Uterus (tissue), 2 donors: ENCODE data around the gene TECPR1.

Experiments
- POLR2A ChIP-seq, 2 donors: fragments of 450-650 bp; IDR thresholded peaks; one replicate each; pipeline ENCODE4 v1.6.1; 2016; ENCODE audit warnings: antibody characterized with exemption in 2 of 2, mild to moderate bottlenecking in 1 of 2, moderate library complexity in 1 of 2
- TF ChIP-seq, protein P1 (sequence below), 4 experiments: fragments of 200-600 bp in 2 of 4; fragments of 450-650 bp in 2 of 4; sonication (generic) in 2 of 4; IDR thresholded peaks; one replicate each; pipeline ENCODE4 v1.5.1; 2016 to 2019; ENCODE audit warnings: antibody characterized with exemption in 4 of 4, mild to moderate bottlenecking in 2 of 4, moderate library complexity in 1 of 4

DNA sequence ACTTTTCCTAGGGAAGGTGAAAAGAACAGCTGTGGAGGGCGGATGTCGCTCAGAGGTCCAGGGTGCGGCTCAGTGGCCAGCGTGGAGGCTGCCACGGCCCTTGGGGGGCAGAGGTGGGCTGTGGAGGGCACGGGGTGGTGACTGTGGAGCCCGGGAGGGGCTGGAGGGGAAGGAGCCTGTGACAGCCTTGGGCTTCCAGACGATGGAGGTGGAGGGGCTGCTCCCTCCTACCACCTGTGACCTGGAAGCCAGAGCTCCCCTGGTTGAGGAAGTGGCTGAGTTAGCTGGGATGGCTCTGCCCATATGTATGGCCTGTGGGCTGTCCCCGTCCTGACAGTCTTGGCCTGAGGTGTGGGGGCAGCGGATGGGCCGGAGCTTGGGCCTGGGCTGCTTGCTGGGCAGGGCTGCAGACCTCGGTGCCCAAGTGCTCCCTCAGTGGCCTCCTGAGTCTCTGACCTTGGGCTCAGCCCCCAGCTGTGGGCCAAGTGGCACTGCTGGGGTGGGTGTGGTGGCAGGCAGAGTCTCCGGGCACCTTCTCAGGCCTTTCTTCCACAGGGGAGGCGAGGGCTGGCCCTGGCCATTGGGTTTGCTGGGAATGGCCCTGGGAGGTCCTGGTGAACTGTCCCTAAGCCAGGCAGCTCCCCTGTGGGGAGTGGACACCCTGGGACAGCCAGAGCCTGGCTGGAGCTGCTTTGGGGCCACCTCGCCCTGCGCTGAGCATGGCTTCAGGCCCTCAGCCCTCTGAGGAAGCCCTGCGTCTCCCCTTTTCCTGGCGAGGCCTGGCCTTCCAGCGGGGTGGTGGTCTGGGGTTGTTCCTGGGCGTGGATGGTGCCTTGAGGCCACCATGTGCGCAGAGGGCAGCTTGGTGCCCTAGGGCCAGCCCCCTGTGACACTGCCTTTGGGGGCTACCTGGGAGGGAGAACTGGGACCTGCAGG is 33.4 kb upstream of the TECPR1 start:
- TF ChIP-seq POLR2A (IDR thresholded peaks at IDR 0.05), result no peak
- TF ChIP-seq, protein P1, sequence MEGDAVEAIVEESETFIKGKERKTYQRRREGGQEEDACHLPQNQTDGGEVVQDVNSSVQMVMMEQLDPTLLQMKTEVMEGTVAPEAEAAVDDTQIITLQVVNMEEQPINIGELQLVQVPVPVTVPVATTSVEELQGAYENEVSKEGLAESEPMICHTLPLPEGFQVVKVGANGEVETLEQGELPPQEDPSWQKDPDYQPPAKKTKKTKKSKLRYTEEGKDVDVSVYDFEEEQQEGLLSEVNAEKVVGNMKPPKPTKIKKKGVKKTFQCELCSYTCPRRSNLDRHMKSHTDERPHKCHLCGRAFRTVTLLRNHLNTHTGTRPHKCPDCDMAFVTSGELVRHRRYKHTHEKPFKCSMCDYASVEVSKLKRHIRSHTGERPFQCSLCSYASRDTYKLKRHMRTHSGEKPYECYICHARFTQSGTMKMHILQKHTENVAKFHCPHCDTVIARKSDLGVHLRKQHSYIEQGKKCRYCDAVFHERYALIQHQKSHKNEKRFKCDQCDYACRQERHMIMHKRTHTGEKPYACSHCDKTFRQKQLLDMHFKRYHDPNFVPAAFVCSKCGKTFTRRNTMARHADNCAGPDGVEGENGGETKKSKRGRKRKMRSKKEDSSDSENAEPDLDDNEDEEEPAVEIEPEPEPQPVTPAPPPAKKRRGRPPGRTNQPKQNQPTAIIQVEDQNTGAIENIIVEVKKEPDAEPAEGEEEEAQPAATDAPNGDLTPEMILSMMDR (IDR thresholded peaks at IDR 0.05), result no peak
